WTC11 (cell line): ENCODE results near the gene TMEM40. TPM values are rescaled to one million over a fixed set of nuclear protein-coding genes. Genes with fewer than 3 reads are reported as not detected.

Source experiments
- ATAC-seq: fragments of 200-7000 bp; cut with Tn5 transposase; 2 replicates; pipeline ENCODE4 v1.10.0; 2021; ENCODE audit warnings: mild to moderate bottlenecking, moderate library complexity
- CTCF ChIA-PET: fragments of 300-600 bp; sonication (Branson Sonifier 250); formaldehyde crosslinking; loops from one replicate; lab custom pipeline; 2021; ENCODE audit warnings: antibody characterized with exemption; lab: Charles Lee
- POLR2A ChIA-PET: fragments of 350-600 bp; sonication (Branson Sonifier 250); formaldehyde crosslinking; loops from one replicate; lab custom pipeline; 2021; ENCODE audit warnings: antibody characterized with exemption; lab: Charles Lee
- DNase-seq: peaks from one replicate; pipeline ENCODE4 v3.0.0; 2021; ENCODE audit warnings: low spot score
- H3K27ac Mint-ChIP-seq: 2 replicates; pipeline ENCODE4 v1.8.0; 2021; ENCODE audit warnings: mixed read lengths
- H3K27me3 Mint-ChIP-seq: 2 replicates; pipeline ENCODE4 v1.8.0; 2021; ENCODE audit warnings: low read depth, mild to moderate bottlenecking, moderate library complexity, mixed read lengths
- H3K36me3 Mint-ChIP-seq: 2 replicates; pipeline ENCODE4 v1.8.0; 2021; ENCODE audit warnings: mixed read lengths
- H3K4me1 Mint-ChIP-seq: 2 replicates; pipeline ENCODE4 v1.8.0; 2022; ENCODE audit warnings: mixed read lengths
- H3K4me3 Mint-ChIP-seq: 2 replicates; pipeline ENCODE4 v1.8.0; 2021; ENCODE audit warnings: mild to moderate bottlenecking, moderate library complexity, mixed read lengths
- H3K9me3 Mint-ChIP-seq: 2 replicates; pipeline ENCODE4 v1.8.0; 2021; ENCODE audit warnings: mixed read lengths
- FOXK1 ChIP-seq: sonication (generic); formaldehyde crosslinking; IDR thresholded peaks from 2 replicates; pipeline ENCODE4 v1.8.0; 2022; ENCODE audit warnings: mild to moderate bottlenecking, moderate library complexity, missing genetic modification reagents
- GABPB1 ChIP-seq: sonication (generic); formaldehyde crosslinking; IDR thresholded peaks from 2 replicates; pipeline ENCODE4 v1.8.1; 2023; ENCODE audit warnings: mild to moderate bottlenecking, missing genetic modification reagents
- IRF2 ChIP-seq: sonication (generic); formaldehyde crosslinking; IDR thresholded peaks from 2 replicates; pipeline ENCODE4 v1.8.0; 2022; ENCODE audit warnings: low read depth, missing genetic modification reagents, borderline replicate concordance
- JAZF1 ChIP-seq: fragments of 250-450 bp; sonication (Bioruptor Pico); IDR thresholded peaks from 2 replicates; pipeline ENCODE4 v1.9.0; 2021; ENCODE audit warnings: moderate library complexity, mild to moderate bottlenecking, inconsistent platforms
- MXD4 ChIP-seq: fragments of 250-450 bp; sonication (Bioruptor Pico); IDR thresholded peaks from 2 replicates; pipeline ENCODE4 v1.8.0; 2021; ENCODE audit warnings: mild to moderate bottlenecking, moderate library complexity, borderline replicate concordance
- NFE2L1 ChIP-seq: sonication (generic); formaldehyde crosslinking; IDR thresholded peaks from 2 replicates; pipeline ENCODE4 v1.8.1; 2023; ENCODE audit warnings: missing genetic modification reagents
- NFYB ChIP-seq: sonication (generic); formaldehyde crosslinking; conservative IDR thresholded peaks from 2 replicates; pipeline ENCODE4 v1.8.0; 2022; ENCODE audit warnings: low read depth, missing genetic modification reagents
- NR1H2 ChIP-seq: sonication (generic); formaldehyde crosslinking; IDR thresholded peaks from 2 replicates; pipeline ENCODE4 v1.9.0; 2021; ENCODE audit warnings: mild to moderate bottlenecking, moderate library complexity, missing genetic modification reagents
- RELA ChIP-seq: sonication (generic); formaldehyde crosslinking; IDR thresholded peaks from 2 replicates; pipeline ENCODE4 v1.8.1; 2022; ENCODE audit warnings: missing genetic modification reagents, mild to moderate bottlenecking, borderline replicate concordance
- SMAD3 ChIP-seq: sonication (generic); formaldehyde crosslinking; IDR thresholded peaks from 2 replicates; pipeline ENCODE4 v1.8.0; 2022; ENCODE audit warnings: missing genetic modification reagents, mild to moderate bottlenecking, borderline replicate concordance
- TCF7 ChIP-seq: sonication (generic); formaldehyde crosslinking; IDR thresholded peaks from 2 replicates; pipeline ENCODE4 v1.8.0; 2022; ENCODE audit warnings: mild to moderate bottlenecking, low read depth, missing genetic modification reagents, moderate library complexity
- ZBTB21 ChIP-seq: sonication (generic); formaldehyde crosslinking; IDR thresholded peaks from 2 replicates; pipeline ENCODE4 v1.8.1; 2023; ENCODE audit warnings: mild to moderate bottlenecking, missing genetic modification reagents, borderline replicate concordance
- ZNF121 ChIP-seq: sonication (generic); formaldehyde crosslinking; IDR thresholded peaks from 2 replicates; pipeline ENCODE4 v1.8.0; 2023; ENCODE audit warnings: missing genetic modification reagents
- ZNF232 ChIP-seq: sonication (generic); formaldehyde crosslinking; IDR thresholded peaks from 2 replicates; pipeline ENCODE4 v1.8.0; 2022; ENCODE audit warnings: mild to moderate bottlenecking, missing genetic modification reagents
- ZNF396 ChIP-seq: fragments of 250-450 bp; sonication (Bioruptor Pico); IDR thresholded peaks from 2 replicates; pipeline ENCODE4 v1.8.0; 2021; ENCODE audit warnings: mild to moderate bottlenecking, moderate library complexity, borderline replicate concordance
- ZNF423 ChIP-seq: fragments of 250-450 bp; sonication (Bioruptor Pico); IDR thresholded peaks from 2 replicates; pipeline ENCODE4 v2.1.2; 2022; ENCODE audit warnings: mild to moderate bottlenecking, moderate library complexity
- total RNA-seq: library from RNA; stranded (reverse); gene quantifications from 3 replicates; pipeline ENCODE4 v1.2.3, GENCODE V29; 2021
- TF ChIP-seq, protein P1 (sequence below): sonication (generic); formaldehyde crosslinking; IDR thresholded peaks from 2 replicates; pipeline ENCODE4 v1.8.0; 2023; ENCODE audit warnings: mild to moderate bottlenecking, missing genetic modification reagents
- TF ChIP-seq, protein P2 (sequence below): sonication (generic); formaldehyde crosslinking; IDR thresholded peaks from 2 replicates; pipeline ENCODE4 v1.8.0; 2022; ENCODE audit warnings: mild to moderate bottlenecking, missing genetic modification reagents
- TF ChIP-seq, protein P3 (sequence below): sonication (generic); formaldehyde crosslinking; IDR thresholded peaks from 2 replicates; pipeline ENCODE4 v1.8.0; 2023; ENCODE audit warnings: missing genetic modification reagents
- TF ChIP-seq, protein P4 (sequence below): fragments of 250-450 bp; sonication (Bioruptor Pico); IDR thresholded peaks from 2 replicates; pipeline ENCODE4 v1.9.0; 2021; ENCODE audit warnings: moderate library complexity, mild to moderate bottlenecking, inconsistent platforms, borderline replicate concordance
- TF ChIP-seq, protein P5 (sequence below): sonication (generic); formaldehyde crosslinking; IDR thresholded peaks from 2 replicates; pipeline ENCODE4 v1.8.1; 2023; ENCODE audit warnings: mild to moderate bottlenecking, missing genetic modification reagents, moderate library complexity
- TF ChIP-seq, protein P6 (sequence below): sonication (generic); formaldehyde crosslinking; IDR thresholded peaks from 2 replicates; pipeline ENCODE4 v1.8.1; 2023; ENCODE audit warnings: mild to moderate bottlenecking, missing genetic modification reagents, moderate library complexity
- TF ChIP-seq, protein P7 (sequence below): fragments of 250-450 bp; sonication (Bioruptor Pico); IDR thresholded peaks from 2 replicates; pipeline ENCODE4 v1.9.0; 2021; ENCODE audit warnings: mild to moderate bottlenecking
- TF ChIP-seq, protein P8 (sequence below): sonication (generic); formaldehyde crosslinking; IDR thresholded peaks from 2 replicates; pipeline ENCODE4 v1.8.1; 2022; ENCODE audit warnings: low read depth, mild to moderate bottlenecking, moderate library complexity, missing genetic modification reagents, borderline replicate concordance

Gene TMEM40
- total RNA-seq, 1 experiment from 2014 or later: 0.17 TPM

DNA sequence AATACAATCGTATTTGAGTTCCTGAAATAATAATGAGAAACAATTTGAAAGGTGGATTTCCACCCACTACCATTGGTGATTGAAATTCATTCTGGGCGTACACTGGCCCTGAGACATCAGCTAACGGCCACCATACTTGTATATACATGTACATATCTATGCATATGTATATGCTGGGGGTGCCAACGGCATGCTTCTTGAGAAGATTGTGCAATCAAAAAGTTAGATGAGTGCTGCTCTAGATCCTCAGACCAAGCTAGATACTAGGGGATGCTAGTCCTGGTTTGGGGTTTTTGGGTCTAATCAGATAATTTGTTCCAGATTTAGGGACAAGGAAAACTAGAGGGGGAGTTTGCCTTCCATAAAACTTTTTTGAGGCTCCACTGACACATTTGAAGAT lies 2.9 kb downstream of the TMEM40 start (continued):
- no peak for TF ChIP-seq ZNF232 (CRISPR knock-in tag)
- TF ChIP-seq, protein P1, sequence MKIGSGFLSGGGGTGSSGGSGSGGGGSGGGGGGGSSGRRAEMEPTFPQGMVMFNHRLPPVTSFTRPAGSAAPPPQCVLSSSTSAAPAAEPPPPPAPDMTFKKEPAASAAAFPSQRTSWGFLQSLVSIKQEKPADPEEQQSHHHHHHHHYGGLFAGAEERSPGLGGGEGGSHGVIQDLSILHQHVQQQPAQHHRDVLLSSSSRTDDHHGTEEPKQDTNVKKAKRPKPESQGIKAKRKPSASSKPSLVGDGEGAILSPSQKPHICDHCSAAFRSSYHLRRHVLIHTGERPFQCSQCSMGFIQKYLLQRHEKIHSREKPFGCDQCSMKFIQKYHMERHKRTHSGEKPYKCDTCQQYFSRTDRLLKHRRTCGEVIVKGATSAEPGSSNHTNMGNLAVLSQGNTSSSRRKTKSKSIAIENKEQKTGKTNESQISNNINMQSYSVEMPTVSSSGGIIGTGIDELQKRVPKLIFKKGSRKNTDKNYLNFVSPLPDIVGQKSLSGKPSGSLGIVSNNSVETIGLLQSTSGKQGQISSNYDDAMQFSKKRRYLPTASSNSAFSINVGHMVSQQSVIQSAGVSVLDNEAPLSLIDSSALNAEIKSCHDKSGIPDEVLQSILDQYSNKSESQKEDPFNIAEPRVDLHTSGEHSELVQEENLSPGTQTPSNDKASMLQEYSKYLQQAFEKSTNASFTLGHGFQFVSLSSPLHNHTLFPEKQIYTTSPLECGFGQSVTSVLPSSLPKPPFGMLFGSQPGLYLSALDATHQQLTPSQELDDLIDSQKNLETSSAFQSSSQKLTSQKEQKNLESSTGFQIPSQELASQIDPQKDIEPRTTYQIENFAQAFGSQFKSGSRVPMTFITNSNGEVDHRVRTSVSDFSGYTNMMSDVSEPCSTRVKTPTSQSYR: no peak
- TF ChIP-seq FOXK1: no peak

DNA sequence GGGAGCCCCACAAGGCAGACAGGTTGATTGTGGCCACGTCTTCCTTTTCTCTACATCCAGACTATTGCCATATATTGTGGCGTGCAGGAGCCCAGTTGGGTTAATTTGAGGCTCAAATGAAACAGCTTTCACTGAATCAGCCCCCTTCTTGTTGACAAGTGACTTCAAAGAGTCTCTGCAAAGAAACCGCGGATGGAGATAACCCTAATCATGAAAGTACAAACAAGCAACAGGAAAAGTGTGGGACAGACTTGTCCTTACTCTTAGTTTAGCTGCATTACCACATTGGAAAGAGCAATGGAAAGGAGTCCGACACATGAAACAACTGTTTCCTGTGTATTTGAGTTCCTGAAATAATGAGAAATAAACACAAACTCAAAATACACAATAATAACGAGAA lies 3.3 kb downstream of the TMEM40 start:
- no peak overlapping the region for H3K4me3 Mint-ChIP-seq
- no peak overlapping the region for H3K27ac Mint-ChIP-seq
- CTCF ChIA-PET: interaction anchor here (1.1 kb wide), 1 partner anchor 55 kb away, joined by 3 read pairs; no protein-coding TSS in a partner anchor
- no peaks in the 10 kb centered on the region for H3K9me3 Mint-ChIP-seq
- peaks cover 2% of the 10 kb centered on the region; the same call in 1 of the 2 replicates for H3K27me3 Mint-ChIP-seq
- no peak for TF ChIP-seq NR1H2 (CRISPR knock-in tag)
- no peak for TF ChIP-seq IRF2
- TF ChIP-seq SMAD3 (CRISPR knock-in tag): no peak
- no peak for TF ChIP-seq NFYB (CRISPR knock-in tag)
- TF ChIP-seq ZNF121 (CRISPR knock-in tag): no peak
- TF ChIP-seq, protein P2, sequence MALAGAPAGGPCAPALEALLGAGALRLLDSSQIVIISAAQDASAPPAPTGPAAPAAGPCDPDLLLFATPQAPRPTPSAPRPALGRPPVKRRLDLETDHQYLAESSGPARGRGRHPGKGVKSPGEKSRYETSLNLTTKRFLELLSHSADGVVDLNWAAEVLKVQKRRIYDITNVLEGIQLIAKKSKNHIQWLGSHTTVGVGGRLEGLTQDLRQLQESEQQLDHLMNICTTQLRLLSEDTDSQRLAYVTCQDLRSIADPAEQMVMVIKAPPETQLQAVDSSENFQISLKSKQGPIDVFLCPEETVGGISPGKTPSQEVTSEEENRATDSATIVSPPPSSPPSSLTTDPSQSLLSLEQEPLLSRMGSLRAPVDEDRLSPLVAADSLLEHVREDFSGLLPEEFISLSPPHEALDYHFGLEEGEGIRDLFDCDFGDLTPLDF (CRISPR knock-in tag): no peak
- TF ChIP-seq JAZF1 (CRISPR knock-in tag): no peak
- TF ChIP-seq RELA: no peak
- TF ChIP-seq, protein P3, sequence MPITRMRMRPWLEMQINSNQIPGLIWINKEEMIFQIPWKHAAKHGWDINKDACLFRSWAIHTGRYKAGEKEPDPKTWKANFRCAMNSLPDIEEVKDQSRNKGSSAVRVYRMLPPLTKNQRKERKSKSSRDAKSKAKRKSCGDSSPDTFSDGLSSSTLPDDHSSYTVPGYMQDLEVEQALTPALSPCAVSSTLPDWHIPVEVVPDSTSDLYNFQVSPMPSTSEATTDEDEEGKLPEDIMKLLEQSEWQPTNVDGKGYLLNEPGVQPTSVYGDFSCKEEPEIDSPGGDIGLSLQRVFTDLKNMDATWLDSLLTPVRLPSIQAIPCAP (CRISPR knock-in tag): no peak
- TF ChIP-seq ZNF396: no peak
- TF ChIP-seq MXD4 (CRISPR knock-in tag): no peak
- TF ChIP-seq, protein P4, sequence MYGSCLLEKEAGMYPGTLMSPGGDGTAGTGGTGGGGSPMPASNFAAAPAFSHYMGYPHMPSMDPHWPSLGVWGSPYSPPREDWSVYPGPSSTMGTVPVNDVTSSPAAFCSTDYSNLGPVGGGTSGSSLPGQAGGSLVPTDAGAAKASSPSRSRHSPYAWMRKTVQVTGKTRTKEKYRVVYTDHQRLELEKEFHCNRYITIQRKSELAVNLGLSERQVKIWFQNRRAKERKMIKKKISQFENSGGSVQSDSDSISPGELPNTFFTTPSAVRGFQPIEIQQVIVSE (CRISPR knock-in tag): no peak
- peaks cover 16% of the 10 kb centered on the region for H3K4me1 Mint-ChIP-seq
- DNase-seq: no peak
- no peak for ATAC-seq
- POLR2A ChIA-PET: no interaction called here
- H3K36me3 Mint-ChIP-seq: no peaks in the 10 kb centered on the region

DNA sequence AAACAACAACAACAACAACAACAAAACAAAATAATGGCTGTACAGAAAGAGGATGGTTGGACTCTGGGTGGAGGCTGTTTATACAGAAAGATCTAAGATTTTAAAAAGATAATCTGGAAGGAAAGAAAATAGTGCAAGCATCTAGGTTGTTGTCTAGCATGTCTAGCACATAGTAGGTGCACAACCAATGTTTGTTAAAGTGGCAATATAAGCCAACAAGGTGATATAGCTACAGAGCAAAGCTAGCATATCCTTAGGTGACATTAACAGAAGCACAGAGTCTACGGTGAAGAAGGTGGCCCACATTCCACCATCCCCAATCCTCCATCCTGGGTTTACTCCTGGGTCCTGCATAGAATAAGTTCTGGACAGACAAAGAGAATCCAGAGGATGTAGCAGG lies 4.7 kb downstream of the TMEM40 start:
- H3K4me3 Mint-ChIP-seq: no peak overlapping the region
- ATAC-seq (no peak), DNase-seq (no peak)
- no peaks in the 10 kb centered on the region for H3K9me3 Mint-ChIP-seq
- no peaks in the 10 kb centered on the region for H3K36me3 Mint-ChIP-seq
- H3K27ac Mint-ChIP-seq: no peak overlapping the region
- peaks cover 6% of the 10 kb centered on the region for H3K4me1 Mint-ChIP-seq
- POLR2A ChIA-PET: no interaction called here
- CTCF ChIA-PET: interaction anchor here (1.1 to 1.5 kb wide), 3 partner anchors 56 to 619 kb away, joined by 3 read pairs; no protein-coding TSS in a partner anchor
- no peaks in the 10 kb centered on the region; the same call in 1 of the 2 replicates for H3K27me3 Mint-ChIP-seq
- TF ChIP-seq, protein P1: no peak
- TF ChIP-seq, protein P5, sequence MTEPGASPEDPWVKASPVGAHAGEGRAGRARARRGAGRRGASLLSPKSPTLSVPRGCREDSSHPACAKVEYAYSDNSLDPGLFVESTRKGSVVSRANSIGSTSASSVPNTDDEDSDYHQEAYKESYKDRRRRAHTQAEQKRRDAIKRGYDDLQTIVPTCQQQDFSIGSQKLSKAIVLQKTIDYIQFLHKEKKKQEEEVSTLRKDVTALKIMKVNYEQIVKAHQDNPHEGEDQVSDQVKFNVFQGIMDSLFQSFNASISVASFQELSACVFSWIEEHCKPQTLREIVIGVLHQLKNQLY: no peak
- TF ChIP-seq TCF7 (CRISPR knock-in tag) (no peak), ZNF423 (no peak), ZBTB21 (CRISPR knock-in tag) (no peak), NFE2L1 (CRISPR knock-in tag) (no peak), GABPB1 (CRISPR knock-in tag) (no peak)
- TF ChIP-seq, protein P6, sequence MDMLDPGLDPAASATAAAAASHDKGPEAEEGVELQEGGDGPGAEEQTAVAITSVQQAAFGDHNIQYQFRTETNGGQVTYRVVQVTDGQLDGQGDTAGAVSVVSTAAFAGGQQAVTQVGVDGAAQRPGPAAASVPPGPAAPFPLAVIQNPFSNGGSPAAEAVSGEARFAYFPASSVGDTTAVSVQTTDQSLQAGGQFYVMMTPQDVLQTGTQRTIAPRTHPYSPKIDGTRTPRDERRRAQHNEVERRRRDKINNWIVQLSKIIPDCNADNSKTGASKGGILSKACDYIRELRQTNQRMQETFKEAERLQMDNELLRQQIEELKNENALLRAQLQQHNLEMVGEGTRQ: no peak
- TF ChIP-seq, protein P7, sequence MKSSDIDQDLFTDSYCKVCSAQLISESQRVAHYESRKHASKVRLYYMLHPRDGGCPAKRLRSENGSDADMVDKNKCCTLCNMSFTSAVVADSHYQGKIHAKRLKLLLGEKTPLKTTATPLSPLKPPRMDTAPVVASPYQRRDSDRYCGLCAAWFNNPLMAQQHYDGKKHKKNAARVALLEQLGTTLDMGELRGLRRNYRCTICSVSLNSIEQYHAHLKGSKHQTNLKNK (CRISPR knock-in tag): no peak
- TF ChIP-seq, protein P8, sequence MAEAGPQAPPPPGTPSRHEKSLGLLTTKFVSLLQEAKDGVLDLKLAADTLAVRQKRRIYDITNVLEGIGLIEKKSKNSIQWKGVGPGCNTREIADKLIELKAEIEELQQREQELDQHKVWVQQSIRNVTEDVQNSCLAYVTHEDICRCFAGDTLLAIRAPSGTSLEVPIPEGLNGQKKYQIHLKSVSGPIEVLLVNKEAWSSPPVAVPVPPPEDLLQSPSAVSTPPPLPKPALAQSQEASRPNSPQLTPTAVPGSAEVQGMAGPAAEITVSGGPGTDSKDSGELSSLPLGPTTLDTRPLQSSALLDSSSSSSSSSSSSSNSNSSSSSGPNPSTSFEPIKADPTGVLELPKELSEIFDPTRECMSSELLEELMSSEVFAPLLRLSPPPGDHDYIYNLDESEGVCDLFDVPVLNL (CRISPR knock-in tag): no peak
